Activated CD4-positive, CD25-positive, alpha-beta regulatory T cell treated with anti-CD3 and anti-CD28 coated beads, Interleukin-2, amount 50 U/mL, for 16 hours (primary cell): ENCODE results near the gene SMDT1.
A peak's percentile ranks its signal among the peaks of the same experiment; 100 is the strongest.
"Not testable (repeated sequence)": the region's sequence is repeated elsewhere in the genome, so short reads cannot be mapped to it uniquely, and the experiment has no call there.

Experiments
- DNase-seq: peaks from one replicate; pipeline ENCODE4 v3.0.0-alpha.2; 2020; ENCODE audit warnings: low read depth, low spot score

Gene SMDT1

DNA sequence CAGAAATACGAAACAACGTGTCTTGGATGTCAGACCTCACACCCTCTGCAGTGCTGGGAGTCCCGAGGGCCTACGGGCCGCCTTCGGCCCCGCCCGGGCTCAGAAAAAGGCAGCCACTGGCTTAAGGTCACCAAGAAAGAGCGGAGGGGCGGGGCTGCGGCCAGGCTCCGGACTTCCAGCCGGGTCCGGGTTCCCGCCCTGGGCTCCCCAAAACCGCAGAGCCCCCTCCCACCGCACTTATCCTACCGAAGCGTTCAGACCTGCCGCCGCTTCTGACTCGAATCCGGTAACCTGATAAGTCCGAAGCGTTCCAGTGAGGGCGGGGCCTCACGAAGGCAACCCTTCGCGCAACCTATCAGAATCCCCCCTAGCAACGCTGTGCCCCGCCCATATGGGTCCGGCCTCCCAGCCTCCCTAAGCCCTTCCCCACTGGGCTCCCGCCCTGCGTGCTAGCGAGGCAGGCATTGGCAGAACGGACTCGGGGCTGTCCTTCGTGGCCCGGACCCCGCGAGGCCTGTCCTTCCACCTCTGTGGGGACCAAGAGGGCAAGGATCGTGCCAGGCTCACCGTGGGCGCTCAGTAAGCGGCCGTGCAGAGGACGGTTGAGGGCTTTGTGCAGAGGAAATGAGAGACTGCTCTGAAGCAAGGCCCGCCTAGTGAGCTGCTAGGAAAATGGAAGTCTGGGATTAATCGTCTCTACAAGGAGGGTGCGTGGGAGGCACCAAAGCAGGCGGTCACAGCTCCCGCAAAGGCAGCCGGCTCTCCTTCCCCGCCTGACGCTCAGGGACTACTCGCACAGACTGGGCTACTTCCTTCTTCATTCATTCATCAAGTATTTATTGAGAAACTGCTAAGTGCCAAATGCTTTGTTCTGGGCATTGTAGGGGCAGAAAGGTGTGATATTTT lies 8.7 kb upstream of the SMDT1 start, which contains the start of gene NAGA:
NAGA (minus strand) TSS at position 296 of the 906 bp plus-strand sequence. CDS start 515 bp downstream, outside the sequence.
- DNase-seq = peak; percentile 86

DNA sequence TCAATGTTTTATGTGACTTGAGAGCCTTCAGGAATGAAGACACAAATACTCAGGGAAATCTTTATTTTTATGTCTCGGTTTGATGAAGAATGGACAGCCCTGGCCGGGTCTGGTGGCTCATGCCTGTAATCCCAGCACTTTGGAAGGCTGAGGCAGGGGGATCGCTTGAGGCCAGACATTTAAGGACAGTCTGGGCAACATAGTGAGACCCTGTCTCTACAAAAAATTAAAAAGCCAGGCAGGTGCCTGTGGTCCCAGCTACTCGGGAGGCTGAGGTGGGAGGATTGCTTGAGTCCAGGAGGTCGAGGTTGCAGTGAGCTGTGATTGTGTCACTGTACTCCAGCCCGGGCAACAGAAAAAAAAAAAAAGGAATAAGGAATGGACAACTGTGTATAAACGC lies 8.0 kb upstream of the SMDT1 start:
- DNase-seq = not testable (repeated sequence)

DNA sequence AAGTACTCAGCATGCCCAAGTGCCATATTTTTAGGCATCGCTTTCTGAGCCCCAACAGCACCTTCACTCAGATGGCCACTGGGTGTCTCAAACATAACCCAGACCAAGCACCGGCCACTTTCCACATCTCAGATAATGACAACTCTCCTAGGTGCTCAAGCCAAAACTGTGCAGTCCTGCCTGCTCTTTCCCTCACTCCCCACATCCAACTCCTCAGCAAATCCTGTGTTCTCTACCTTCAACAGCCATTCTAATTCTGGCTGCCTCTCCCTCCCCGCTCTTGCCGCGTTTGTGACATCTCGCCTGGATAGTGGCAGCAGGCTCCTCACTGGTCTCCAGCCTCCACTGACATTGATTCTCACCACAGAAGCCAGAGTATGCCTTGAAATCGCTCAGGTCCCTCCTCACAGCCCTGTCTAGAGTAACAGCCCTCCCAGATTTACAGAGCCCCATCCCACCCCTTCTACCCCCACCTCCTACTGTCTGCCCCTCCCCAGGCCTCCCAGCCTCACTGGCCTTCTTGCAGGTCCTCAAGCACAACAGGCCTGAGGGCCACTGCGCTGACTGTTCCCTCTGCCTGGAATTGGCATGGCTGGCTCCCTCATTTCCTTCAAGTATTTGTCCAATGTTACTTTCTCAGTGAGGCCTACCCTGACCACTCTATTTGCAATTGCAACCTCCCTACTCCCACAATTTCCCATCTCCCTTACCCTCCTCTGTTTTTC lies 6.7 kb upstream of the SMDT1 start:
- DNase-seq = no peak

GRCh38 chr22:42073621-42074041 lies 5.9 kb upstream of the SMDT1 start:
- DNase-seq = no peak

- DNase-seq = no peak
These were observed 5.2 kb upstream of the SMDT1 start, which contains the start of gene PHETA2 for GRCh38 chr22:42074132-42074811. TSS of gene PHETA2 (plus strand) at chr22:42074248. CDS start at chr22:42077294, 3,046 bp downstream.

GRCh38 chr22:42074846-42075676 lies 4.4 kb upstream of the SMDT1 start:
- DNase-seq = no peak

- no peak for DNase-seq
These were observed 2.6 kb upstream of the SMDT1 start for GRCh38 chr22:42076764-42077485.

DNA sequence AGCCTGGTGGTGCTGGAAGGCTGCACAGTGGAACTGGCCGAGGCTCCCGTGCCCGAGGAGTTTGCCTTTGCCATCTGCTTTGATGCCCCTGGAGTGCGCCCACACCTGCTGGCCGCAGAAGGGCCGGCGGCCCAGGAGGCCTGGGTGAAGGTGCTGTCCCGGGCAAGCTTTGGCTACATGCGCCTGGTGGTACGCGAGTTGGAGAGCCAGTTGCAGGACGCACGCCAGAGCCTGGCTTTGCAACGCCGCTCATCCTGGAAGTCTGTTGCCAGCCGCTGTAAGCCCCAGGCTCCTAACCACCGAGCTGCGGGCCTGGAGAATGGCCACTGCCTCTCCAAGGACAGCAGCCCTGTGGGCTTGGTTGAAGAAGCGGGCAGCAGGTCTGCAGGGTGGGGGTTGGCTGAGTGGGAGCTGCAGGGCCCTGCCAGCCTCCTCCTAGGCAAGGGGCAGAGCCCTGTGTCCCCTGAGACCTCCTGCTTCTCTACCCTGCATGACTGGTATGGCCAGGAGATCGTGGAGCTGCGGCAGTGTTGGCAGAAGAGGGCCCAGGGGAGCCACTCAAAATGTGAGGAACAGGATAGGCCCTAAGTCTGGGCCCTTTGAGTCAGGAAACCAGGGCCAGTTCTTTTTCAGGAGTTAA lies 1.9 kb upstream of the SMDT1 start:
- DNase-seq = no peak

- DNase-seq = no peak
These were observed 806 bp upstream of the SMDT1 start for GRCh38 chr22:42078469-42079318.

DNA sequence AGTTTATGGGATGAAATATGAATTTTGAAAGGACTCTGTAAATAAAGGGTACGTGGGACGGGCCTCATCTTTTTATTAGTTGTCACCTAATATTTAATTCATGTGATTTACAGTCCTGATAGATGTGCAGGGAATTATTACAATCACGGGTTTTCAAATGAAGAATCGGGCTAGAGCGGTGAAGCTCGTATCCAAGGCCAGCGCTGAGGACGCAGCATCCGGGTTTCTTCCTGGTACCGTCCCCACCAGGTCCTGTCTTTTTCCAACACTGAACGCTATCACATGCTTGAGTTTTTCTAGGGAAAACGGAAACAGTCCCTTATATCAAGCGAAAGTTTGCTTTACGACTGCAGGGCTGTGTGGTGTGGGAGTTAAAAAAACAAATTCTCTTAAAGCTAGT lies 787 bp downstream of the SMDT1 start:
- DNase-seq = no peak

DNA sequence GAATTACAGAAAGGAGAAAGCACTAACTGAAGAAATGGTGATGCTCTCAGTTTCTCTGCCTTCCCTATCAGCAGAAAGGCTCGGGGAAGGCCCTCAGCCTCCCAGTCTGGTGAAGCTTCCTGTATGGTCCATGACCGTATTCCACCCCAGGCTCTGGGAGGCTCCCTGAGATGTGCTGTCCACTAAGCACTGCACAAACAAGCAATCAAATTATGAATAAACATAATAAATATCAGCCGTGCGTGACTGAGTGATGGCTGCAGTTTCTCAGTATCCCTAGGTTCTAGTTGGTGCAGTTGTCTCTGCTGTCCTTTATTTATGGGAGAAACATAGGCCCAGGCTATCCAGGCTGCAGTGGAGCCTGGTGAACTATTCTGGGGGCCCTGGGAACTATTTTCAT lies 3.6 kb downstream of the SMDT1 start:
- no peak for DNase-seq

DNA sequence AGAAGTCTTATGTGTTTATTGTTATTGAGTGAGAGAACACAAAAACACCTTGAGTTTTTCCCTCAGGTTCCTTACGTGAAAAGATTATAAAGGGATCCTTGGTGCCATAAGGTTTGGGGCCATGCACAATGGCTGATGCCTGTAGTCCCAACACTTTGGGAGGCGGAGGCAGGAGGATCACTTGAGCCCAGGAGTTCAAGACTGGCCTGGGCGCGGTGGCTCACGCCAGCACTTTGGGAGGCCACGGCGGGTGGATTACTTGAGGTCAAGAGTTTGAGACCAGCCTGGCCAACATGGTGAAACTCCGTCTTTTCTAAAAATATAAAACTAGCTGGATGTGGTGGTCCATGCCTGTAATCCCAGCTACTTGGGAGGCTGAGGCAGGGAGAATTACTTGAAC lies 5.4 kb downstream of the SMDT1 start:
- DNase-seq = no peak

DNA sequence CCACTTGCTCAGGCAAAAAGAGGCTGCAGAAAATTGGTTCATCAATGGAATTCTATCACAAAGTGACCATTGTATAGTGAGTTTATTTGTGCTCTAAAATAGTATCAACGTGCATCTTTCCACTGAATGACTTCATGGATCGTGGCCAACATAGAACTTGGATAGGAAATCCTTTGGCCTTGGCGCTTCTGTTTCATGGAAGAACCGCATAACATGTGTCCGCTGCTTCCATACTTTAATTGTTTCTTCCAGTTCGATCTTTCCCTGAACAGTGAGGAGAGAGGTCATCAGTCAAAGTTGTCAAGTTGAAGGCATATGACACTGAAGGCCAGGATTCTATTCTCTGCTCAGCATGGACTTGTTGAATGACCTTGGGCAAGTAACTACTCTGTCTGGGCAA lies 6.6 kb downstream of the SMDT1 start:
- DNase-seq = no peak

DNA sequence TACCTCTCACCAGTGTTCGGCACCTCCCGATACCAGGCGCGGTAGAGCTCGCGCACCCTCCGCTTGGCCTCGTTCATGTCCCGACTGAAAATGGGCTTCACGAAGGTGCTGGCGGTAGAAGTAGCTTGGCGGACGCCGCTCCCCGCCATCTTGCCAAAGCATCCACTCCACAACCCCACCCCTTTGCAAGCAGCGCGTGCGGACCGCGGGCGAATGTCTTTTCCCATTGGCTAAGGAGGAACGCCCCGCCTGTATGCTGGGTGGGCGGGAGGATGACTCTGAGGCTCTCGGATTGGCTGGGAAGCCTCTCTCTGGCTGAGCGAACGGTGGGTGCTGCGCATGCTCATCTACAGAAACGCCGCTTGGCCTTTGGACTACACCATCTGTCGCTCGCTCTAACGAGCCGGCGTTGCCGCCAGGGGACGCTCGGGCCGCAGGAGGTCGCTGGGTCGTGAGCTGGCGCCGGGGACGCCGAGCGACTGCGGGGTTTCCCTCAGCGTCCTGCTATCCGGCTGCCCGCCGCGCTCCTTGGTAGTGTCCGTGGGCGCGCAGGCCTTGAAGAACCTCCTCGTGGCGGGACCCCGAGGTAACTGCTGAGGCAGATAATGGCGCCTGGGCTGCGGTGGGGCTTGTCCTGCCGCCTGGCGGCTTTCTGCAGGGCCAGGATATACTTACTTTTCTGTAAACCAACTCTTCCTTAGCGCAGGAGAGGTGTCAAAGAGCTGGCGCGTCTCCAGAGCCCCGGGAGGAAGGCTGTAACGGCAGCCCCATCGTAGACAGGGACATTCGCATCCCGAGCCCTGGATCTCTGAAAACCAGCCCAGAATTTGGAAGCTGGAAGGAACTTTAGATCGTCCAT lies 11.3 kb downstream of the SMDT1 start, which contains the start of gene NDUFA6:
NDUFA6 (minus strand) TSS at position 177 of the 859 bp plus-strand sequence; CDS start at position 149, 28 bp downstream.
- DNase-seq = peak; percentile 97

DNA sequence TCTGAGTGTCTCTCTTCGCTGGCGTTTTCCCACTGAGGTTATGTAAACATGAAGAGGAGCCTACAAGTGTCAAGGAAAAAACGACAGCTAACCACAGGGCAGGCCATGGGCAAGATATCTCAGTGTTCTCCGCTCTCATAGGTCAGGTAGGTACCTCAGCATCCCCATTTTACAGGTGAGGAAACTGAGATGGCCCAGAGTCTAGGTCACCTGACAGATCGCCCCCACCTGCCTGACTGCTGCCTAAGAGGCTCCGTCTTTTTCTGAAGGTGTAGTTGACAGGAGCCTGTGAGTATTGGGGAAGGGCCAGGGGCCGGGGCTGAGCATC lies 11.9 kb downstream of the SMDT1 start:
- no peak for DNase-seq

GRCh38 chr22:42101199-42101598 lies 21.7 kb downstream of the SMDT1 start:
- no peak for DNase-seq

DNA sequence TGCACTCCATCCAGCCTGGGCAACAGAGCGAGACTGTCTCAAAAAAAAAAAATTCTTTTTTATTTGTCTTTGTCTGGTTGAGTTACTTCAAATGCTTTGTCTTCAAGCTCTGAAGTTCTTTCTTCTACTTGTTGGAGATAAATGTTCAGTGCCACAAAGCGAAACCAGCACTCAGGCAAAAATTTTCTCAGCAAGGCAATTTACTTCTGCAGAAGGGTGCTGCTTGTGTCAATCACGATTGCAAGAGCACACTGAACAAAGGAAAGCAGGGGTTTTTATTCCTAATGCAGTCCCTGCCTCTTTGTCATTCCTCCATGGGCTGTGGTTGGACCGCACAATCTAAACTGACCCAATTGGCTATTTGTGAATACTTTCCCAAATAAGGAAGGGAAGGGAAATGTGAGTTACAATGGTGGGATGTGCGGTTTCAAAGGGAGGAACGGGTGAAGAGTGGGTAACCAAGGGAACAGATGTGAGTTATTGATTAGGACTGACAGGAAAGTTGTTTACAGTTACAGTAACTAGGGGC lies 24.9 kb downstream of the SMDT1 start:
- not testable (repeated sequence) for DNase-seq

DNA sequence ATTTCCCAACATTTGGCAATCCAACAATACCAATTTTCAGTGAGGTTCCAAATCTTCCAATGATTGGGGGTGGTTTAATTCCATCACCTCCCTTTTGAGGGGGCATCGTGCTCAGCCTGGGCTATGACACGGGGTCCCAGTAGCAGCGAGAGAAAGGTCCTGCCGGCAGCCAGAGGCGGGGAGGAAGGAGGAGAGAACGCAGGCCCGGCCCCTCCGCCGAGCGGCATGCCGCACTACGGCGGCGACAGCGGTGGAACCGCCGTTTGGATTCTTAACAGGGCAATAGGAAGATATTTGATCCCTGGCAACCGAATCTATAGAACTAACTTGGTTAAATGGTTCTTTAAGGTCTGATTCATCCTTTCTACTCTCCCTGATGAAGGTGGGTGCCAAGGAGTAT lies 29.3 kb downstream of the SMDT1 start:
- no peak for DNase-seq
